NCI-H446 treated with DMSO at 0.1 percent for 48 hours (cell line): ENCODE measurements around the gene ATG2A.

Source experiments
- DNase-seq: peaks from one replicate; lab custom pipeline; 2025; lab: John Stamatoyannopoulos, UW

ATG2A gene

GRCh38 chr11:64916775-64917662, at the start of gene ATG2A:
Gene ATG2A (minus strand): TSS chr11:64917209. CDS start chr11:64917135, 74 bp downstream.
- peak; percentile 100 for DNase-seq

- no peak for DNase-seq
Measured at GRCh38 chr11:64963072-64963631, 46.1 kb upstream of the ATG2A start.

DNA sequence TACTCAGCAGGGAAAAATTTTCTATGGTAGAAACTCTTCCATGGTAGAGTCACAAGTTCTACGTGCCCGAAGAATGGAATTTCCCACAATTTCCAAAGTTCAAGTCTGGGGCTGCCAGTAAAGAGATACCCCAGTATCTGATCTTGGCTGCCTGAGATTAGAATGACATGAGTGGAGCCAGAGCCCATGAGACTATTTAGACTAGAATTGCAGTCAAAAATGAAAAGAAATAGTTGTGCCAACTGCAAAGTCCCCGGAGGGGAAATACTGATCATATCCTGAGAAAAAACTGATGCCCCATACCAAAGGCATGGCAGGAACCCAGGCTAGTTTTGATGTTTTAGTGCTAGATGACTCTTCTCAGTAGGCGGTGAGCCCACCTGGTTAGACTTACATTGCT, 43.7 kb upstream of the ATG2A start:
- DNase-seq, result no peak

DNA sequence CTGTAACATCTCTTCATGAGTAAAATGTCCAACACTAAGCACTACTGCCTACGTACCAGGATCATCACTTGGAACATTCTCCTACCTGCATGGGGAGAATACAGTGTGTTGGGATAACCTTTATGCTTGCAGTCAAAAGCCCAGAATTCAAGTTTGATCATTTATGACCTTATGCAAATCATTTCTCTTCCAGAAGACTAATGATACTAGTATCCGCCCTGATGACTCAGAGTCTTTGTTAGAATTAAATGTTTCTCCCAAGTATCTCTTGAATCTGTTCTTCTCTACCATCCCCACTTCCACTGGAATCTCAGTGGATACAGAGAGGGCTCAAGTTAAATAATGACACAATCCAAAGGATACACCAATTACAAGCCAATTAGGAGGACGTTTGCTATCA, 42.5 kb upstream of the ATG2A start:
- DNase-seq, result no peak

GRCh38 chr11:64954201-64954600, 37.2 kb upstream of the ATG2A start:
- DNase-seq, result no peak

- no peak for DNase-seq
Measured at GRCh38 chr11:64951529-64951928, 34.5 kb upstream of the ATG2A start.

- no peak for DNase-seq
Measured at GRCh38 chr11:64947208-64947814, 30.3 kb upstream of the ATG2A start.

GRCh38 chr11:64936539-64936938, 19.5 kb upstream of the ATG2A start:
- DNase-seq, result no peak

DNA sequence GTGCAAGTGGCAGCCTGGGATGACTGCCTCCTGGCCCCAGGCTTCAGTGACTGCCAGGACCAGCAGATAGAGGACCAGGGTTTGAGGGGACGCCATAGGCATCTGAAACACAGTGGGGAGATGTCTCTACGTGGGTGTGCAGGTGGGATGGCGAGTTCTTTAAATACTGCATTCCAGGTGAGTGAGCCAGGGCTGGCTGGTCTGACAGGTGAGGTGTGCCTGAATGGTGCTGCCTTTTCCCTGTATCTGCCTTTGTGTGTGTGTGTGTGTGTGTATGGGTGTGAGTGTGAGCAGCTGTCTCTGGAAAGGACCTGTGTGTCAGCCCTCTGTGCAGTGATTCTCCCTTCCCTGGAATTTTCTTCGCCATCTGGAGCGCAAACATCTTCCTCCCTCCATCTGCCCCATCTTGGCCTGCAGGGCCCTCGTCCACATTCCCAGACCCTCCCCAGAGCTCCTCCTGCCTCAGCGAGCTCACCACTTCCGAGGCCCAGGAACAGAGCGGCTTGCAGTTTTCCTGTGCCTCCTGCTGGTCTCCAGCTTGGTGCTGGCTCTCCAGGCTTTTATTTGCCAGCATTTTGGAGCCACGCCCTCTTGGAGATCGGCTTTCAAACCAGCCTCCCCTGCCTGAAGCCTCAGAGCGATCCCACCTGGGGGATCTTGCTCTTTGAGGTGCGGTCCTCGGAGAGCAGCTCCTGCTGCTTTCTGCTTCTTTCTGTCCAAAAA, 18.5 kb upstream of the ATG2A start, which contains the start of gene GPHA2:
TSS of gene GPHA2 (minus strand) at position 535 of the 723 bp plus-strand sequence. CDS start at position 102, 433 bp downstream.
- DNase-seq, result no peak

DNA sequence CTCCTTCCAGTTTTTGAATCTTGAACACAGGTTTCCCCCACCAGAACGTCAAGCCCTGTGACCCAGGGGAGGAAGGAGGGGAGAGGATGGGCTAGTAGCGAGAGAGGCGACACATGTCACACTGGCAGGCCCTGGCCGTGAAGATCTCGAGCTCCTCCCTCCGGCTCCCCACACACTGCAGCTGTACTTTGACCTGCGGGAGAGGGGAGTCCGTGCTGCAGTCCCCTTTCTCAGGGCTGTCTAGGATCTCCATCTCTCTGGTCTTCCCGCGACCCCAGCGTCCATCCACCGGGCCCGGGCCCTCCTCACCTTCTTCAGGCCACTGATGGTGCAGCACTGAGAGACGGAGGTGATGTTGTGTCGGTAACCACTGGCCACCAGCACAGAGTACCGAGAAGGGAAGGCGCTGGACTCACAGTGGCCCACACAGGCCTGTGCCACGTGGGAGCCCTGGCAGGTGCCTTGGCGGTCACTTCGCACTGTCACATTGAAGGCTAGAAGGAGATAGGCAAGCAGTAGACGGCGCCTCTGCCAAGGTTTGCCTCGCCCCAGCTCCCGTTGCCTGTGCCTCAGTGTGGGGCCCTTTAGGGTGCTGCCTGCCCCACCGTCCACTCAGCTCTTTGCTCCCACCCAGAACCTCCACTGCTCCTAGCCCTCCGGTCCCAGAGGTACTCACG, 17.8 kb upstream of the ATG2A start:
- no peak for DNase-seq

DNA sequence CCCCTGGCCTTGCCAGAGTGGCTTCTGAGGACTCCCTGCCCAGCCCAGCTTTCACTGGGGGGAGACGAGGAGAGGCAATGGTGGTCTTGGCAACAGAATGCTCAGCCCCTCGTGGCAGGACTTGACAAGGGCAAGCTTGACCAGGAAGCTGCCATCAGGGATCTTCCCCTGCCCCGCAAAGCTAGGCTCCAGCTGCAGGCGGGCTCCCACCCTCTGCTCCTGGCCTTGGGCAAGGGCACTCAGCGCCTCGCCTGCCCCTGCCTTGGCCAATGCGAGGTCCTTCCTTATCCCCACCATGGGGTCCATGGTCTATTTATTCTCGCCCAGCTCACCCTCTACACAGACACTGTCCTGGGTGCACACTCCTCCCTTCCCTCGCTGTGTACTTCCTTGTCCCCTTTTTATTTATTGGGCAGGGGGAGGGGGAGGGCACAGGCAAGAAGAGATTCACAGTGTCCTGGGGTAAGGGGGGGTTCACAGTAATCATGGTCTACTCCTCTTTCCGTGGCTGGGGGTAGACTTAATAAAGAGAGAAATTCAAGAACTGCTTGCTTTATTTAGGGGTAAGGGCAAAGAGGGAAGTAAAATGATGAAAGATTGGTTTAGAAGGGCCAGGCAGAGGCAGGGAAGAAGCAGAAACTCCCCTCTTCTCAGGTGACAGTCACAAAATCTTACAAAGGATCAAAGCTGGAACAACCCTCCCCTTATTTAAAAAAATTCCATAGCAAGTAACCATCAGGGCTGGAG, 17.1 kb upstream of the ATG2A start:
- no peak for DNase-seq

DNA sequence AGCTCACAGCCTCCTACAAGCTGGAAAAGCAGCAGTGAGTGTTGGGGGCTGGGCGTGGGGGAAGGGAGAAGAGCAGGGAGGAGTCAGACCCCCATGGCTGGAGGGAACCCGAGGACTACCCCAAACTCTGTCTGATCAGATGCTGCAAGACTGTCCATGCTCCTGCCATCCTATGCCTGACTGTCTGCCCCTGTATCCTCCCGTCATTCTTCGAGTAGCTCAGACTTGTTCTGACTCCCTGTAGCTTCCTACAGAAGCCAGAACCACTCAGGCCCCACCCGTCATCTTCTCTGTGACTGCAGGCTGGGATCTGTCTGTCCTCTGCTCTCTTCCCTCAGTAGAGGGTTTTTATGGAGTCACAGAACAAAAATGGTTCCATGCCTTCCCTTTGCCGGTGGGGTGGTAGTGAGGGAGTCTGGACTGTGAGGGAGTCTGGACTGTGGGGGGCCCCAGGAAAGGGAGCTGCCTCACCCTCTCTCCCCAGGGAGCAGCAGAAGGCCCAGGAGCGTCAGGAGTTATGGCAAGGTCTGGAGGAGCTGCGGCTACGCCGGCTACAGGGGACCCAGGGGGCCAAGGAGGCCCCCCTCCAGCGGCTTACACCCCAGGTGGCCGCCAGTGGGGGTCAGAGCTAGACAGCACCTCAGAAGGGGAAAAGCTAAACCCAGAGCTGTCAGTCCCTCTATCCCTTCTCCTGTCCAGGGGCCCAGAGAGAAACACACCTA, 16.4 kb upstream of the ATG2A start:
- no peak for DNase-seq

DNA sequence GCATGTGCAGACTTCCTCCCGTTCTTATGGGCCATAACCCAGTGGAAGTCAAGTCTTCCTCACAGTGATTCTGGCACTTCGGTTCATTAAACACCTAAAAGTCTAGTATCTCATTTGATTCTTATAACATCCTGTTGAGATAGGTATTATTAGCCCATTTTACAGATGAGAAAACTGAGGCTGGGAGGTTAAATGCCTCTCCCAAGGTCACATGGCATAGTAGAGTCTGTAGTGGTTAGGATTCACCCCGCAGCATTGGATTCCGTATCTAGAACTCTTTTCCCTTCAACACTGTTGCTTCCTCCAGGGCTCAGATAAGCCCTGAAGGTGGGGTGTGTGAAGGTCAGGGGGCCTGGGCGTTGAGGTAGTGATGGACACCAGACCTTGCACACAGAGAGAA, 15.3 kb upstream of the ATG2A start:
- DNase-seq, result no peak

GRCh38 chr11:64931290-64931689, 14.3 kb upstream of the ATG2A start:
- DNase-seq, result no peak

DNA sequence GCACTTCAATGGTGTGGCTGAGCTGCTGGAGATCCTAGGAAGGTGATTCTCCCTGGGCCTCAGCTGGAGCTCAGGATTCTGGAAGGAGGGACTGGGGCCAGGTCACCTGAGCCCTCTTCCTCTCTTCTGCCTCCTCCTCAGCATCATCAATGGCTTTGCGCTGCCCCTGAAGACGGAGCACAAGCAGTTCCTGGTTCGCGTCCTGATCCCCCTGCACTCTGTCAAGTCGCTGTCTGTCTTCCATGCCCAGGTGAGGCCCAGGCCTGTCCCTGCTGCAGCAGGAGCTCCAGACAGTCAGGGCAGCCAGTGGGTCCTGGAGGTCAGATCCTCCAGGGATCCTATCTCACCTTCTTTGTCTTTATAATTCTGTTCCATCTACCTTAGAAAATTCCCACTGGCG, 13.3 kb upstream of the ATG2A start:
- DNase-seq, result no peak

- no peak for DNase-seq
Measured at GRCh38 chr11:64929625-64930024, 12.6 kb upstream of the ATG2A start.

DNA sequence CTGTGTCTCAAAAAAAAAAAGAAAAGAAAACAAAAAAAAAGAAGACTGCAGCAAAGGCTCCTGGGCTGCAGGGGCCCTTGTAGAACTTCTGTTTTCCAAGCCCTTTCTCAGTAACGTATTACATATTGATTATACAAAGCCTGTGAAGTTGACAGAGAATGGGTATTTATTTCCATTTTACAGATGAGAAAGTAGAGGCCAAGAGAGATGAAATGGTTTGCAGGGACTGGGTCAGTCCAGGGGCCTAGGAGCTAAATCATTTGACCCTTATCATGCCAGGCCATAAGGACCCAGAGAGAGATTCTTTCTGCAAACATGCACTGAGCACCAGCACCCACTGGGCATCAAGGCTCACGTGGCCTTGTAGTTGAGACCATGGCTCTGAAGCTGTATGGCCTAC, 11.9 kb upstream of the ATG2A start:
- no peak for DNase-seq

DNA sequence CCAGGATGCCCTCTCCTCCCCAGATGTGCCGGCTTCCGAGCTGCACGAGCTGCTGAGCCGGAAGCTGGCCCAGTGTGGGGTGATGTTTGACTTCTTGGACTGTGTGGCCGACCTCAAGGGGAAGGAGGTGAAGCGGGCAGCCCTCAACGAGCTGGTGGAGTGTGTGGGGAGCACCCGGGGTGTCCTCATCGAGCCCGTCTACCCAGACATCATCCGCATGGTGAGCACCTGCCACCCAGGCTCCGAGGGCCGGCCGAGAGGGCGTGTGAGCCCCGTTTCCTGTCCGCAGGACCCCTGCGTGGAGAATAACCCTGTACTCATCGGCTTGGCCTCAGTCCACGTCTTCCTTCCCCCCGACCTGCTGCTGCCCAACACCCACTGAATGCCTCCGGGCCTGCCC, 9.7 kb upstream of the ATG2A start:
- DNase-seq, result no peak

DNA sequence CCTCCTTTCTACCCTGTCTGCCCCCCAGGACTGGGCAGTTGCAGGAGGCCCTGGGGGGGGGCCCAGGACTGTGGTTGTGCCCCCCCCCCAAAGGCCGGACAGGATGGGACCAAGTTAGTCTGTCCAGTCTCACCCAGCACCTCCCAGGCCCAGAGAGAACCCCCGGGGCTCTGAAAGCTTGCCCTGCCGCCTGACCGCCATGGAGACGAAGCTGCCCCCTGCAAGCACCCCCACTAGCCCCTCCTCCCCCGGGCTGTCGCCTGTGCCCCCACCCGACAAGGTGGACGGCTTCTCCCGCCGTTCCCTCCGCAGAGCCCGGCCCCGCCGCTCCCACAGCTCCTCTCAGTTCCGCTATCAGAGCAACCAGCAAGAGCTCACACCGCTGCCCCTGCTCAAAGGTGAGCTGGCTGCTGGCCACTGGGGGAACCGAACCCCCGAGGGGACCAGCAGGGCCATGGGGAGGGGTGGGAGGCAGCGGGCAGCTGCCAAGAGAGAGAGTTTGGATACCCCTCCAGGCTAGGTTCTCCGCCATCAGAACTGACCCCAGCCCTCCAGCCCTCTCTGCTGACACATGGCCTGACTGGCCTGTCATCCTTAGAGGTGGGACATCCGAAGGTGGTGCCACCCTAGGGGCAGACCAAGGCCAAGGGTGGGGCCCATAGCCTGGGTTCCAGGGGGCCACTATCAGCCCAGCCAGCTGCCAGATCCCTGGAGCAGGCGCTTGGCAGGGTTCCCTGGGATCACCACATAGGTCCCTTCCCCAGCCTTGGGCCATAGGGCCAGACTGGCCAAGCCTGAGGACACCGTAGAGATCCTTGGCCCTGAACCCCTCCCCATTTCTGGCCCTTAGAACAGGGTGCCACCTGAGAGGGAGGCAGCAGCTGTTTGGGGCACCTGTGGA, 8.8 kb upstream of the ATG2A start:
- DNase-seq, result no peak
